Dermis microvascular lymphatic vessel endothelial cell (primary cell): Measurements from ENCODE around the gene OSBPL6. TPM values are rescaled to one million over a fixed set of nuclear protein-coding genes. Genes with fewer than 3 reads are reported as not detected.

Experiments
- DNase-seq, 2 donors: peaks; one replicate each; pipeline versions ENCODE4 v3.0.0 to v3.0.0-alpha.2; 2010; ENCODE audit warnings: low read depth in 2 of 2
- total RNA-seq: library from RNA; depleted of rRNA; stranded (reverse); fragments of >200 nt; gene quantifications from 2 replicates; pipeline ENCODE4 v1.2.1, GENCODE V29; 2014

Gene OSBPL6
- total RNA-seq, 1 donor from 2014 or later = 3.9 TPM

DNA sequence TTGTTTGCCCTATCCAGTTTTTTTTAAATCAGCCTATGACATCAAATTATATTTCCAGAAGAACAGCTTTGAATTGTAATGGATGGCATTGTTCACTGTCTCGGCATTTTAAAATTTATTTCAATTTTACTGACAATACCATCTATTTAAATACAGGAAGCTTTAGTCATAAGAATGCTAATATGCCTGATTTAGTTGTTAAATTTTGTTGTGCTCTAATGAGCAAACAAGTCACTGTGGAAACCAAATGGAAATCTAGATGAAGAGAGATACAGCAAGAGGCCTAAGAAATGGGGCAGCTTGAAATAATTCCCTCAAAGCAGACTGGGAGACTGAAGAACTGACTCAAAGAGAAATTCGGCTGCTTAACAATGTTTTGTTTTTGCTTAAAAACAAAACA lies 76.8 kb downstream of the OSBPL6 start:
- DNase-seq = no peak

- no peak for DNase-seq
Observed at GRCh38 chr2:178271629-178272333, 77.5 kb downstream of the OSBPL6 start.

DNA sequence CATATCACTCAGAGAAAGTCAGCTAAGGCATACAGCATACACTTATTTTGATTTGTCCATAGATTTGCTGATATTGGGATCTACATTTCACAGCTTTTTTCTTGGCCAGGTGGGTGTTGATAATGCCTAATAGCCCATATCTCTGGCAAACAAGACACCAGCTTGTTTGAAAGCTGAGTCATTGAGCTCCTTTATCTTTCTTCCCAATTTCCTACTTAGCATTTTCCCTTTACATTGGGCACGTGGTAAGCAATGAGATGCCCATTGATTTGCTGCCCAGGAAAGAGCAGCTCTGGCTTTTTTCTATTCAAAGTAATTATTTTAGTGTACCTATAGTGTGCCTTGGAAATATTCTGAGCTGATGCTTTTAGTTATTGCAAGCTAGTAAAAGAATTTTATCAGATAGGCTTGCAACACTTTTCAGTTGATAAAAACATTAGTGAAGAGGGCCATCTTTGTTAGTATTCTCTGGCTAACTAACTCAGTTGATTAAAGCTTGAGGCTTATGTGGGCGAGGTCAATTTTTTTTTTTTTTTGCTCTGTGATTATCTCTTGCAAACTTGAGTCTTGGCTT lies 79.6 kb downstream of the OSBPL6 start:
- DNase-seq = peak in 1 of 2 donors; percentile 19

- DNase-seq = no peak
Observed at GRCh38 chr2:178275600-178275999, 81.3 kb downstream of the OSBPL6 start.

DNA sequence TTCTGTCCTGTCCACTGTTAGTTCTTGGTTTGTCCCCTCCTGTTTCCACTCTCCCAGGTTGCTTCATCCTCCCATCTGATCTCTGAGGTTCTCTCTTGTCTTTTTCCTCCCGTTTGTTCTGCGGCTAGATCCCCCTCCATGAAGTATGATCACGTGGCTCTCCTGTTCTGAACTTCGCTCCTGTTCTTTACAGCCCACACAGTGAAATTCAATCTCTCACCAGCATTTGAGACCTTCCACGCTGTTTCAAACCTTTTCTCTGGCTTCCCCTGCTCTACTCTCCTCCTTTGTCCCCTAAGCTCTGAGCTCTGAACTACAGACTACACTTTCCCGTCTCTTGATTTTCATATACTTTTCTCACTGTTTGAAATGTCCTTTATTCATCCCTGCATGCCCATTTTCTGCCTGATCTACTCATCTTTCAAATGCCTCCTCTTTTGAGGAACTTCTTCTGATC lies 83.5 kb downstream of the OSBPL6 start:
- no peak for DNase-seq

DNA sequence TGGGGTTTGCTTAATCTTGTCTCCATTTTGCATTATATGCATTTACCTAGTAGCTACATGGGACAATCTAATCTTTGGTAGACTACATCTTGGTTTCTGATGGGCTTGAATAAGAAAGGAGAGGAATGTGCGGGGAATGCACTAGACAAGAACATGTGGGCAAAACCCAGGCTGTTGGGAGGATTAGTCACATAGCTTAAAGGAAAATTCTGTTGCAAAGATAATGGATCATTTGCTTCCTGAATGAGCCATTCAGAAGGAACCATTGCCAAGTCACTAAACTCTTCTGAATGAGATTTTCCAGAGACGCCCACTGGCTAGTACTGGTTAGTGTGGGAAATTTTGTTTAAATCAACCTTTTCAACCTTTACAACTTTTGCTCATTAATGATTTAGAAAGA lies 84.8 kb downstream of the OSBPL6 start:
- peak; percentile 73 to 95 for DNase-seq

DNA sequence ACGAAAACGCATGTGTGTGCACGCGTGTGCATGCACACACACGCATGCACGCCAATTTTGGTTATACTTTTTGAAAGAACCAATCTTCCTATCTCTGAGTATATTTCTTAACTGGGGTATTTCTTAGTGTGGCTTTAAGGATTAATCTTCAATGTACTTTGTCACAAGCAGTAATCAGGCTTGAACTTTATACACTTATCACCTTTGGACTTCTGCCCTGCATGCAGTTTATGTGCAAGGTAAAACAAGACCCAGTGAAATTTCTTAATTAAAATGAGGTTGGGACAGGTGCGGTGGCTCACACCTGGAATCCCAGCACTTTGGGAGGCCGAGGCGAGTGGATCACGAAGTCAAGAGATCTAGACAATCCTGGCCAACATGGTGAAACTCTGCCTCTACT lies 85.3 kb downstream of the OSBPL6 start:
- no peak for DNase-seq

DNA sequence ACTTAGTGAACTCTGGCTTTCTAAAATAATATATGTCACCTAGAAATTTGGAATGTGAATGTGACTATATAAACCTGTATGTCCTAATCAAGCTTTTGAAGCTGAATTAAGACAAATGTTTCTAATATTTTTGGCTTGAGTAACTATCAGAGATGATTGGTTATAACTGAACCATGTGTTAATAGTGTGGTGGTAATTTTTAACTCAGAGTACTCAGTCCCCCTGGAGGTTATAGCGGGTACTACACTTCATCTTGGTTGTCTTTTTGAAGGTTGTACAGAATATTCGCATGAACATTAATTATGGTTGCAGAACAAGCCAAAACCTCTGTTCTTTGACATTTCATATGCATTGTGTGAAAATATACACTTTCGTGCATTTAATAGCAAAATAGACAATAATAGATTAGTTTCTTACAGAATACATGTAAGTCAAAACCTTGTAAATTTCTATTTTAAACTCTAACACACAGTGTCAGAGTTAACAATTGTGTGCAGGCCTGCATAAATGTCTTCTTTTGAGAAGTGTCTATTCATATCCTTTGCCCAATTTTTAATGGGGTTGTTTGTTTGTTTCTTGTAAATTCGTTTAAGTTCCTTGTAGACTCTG lies 86.0 kb downstream of the OSBPL6 start:
- DNase-seq = peak; percentile 52 to 66

DNA sequence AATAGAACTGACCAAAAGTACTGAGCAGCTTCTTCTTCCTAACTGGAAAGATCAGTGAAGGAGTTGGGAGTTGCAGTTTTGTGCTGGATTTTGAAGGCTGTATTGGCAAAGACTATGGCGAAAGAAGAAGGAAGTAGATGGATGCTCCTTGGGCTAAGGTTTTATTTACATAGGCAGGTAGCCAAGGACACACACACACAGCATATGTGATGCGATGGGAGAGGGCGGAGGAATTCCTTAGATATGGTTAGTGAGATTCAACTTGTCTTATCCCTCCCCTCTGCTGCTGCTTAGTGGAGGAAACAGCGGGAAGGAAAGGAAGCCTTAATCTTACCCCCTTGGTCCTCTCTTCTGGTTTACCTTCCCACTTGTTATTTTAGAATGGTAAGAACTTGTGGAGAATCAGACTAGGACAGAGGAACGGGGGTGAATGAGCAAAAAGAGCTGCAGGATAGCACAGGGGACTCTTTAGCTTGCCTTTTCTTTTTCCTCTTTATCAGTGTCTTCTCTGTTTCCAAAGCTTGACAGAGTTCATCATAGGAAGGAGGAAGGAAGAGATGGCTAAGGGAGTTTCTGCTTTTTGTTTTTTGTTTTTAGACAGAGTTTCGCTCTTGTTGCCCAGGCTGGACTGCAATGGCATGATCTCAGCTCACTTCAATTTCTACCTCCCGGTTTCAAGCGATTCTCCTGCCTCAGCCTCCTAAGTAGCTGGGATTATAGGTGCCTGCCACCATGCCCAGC lies 87.9 kb downstream of the OSBPL6 start:
- peak in 1 of 2 donors; percentile 52 for DNase-seq

DNA sequence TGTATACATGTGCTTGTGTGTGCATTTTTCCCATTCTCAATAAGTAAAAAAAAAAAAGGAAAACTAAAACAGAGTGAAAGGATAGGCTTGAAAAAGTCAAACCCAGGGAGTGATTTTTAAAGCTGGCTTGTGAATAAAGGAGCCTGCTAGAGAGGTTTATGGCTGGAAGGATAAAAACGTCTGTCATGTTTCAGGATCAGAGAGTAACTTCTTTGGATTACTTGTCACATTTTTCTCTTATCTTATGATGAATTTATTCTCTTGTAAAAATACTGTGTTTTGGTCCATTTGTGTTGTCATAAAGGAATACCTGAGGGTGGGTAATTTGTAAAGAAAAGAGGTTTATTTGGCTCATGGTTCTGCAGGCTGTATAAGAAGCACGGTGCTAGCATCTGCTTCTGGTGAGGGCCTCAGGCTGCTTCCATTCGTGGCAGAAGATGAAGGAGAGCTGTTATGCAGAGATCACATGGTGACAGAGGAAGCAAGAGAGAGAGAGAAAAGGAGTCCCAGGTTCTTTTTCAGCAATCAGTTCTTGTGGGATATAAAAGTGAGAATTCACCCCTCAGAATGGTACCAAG lies 89.1 kb downstream of the OSBPL6 start:
- no peak for DNase-seq

DNA sequence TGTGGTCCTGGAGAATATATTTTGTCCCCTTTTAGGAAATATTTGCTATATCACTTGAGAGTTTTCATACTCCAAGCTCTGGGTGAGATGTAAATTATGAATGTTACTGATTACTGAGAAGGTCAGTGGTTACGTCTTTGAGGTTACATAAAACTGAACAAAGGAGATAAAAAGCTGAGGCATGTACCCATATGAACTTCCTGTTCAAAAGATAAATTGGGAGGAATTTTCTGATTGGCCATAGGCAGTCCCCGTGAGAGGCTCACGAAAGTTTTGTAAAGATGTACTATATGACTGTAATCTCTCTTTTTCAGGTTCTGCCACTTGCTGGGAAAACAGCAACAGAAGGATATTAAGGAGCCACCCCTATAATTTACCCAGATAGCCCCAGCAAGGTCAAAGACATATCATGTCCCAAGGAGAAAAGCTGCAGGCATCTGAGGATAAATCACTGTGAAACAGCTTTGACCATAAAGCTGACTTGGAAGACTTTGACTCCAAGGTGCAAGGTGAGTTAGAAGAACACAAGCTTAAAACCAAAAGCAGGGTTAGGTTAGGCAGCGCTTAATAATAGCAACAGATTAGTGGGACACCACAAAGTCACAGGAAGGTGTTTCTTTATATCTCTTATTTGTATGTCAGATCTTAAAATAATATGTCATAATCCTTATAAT lies 90.4 kb downstream of the OSBPL6 start:
- DNase-seq = no peak

- DNase-seq = no peak
Observed at GRCh38 chr2:178285287-178285615, 90.9 kb downstream of the OSBPL6 start.

- no peak for DNase-seq
Observed at GRCh38 chr2:178286636-178287035, 92.3 kb downstream of the OSBPL6 start.

- DNase-seq = peak in 1 of 2 donors; percentile 43
Observed at GRCh38 chr2:178287652-178288344, 93.5 kb downstream of the OSBPL6 start.

GRCh38 chr2:178291703-178292102 lies 97.4 kb downstream of the OSBPL6 start:
- no peak for DNase-seq

DNA sequence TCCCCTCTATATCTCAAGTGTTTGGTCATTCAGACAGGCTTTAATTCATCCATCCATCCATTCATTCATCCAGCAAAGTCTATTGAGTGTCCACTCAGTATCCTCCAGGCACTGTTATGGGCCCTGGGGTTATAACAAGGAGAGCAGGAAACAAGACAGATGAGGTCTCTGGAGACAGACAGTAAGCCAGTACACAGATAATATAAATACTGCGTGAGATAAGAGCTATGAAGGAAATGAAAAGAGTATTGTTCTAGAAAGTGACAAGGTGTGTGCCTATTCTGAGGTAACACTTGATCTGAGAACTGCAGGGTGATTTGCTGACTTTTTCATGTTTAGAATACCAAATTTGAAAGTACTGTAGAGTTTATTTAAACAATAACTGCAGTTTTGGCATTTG lies 98.3 kb downstream of the OSBPL6 start:
- no peak for DNase-seq

GRCh38 chr2:178295115-178295514 lies 100.8 kb downstream of the OSBPL6 start:
- no peak for DNase-seq

- DNase-seq = no peak
Observed at GRCh38 chr2:178295906-178296305, 101.6 kb downstream of the OSBPL6 start.

GRCh38 chr2:178296394-178297090 lies 102.2 kb downstream of the OSBPL6 start:
- DNase-seq = no peak

DNA sequence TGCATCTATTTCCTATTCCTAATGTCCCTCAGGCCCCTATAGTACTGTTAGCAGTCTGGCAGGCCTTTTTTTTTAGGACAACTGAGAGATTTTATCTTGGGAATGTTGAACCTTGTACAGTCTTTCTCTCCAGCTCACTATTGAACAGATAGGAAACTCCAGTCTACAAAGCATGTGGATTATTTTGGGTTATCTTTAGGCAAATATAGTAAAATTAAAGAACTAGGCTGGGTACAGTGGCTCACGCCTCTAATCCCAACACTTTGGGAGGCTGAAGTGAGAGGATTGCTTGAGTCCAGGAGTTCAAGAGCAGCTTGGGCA lies 102.7 kb downstream of the OSBPL6 start:
- DNase-seq = no peak
